ENCODE results near the gene ATP11A. TPM values are rescaled to one million over a fixed set of nuclear protein-coding genes. Genes with fewer than 3 reads are reported as not detected.

The ATP11A gene
- total and polyA plus RNA-seq, 2 donors (not counting 3 experiments of a cell fraction or from before 2014, with no cell fraction given) = 16.5 to 88.1 TPM

DNA sequence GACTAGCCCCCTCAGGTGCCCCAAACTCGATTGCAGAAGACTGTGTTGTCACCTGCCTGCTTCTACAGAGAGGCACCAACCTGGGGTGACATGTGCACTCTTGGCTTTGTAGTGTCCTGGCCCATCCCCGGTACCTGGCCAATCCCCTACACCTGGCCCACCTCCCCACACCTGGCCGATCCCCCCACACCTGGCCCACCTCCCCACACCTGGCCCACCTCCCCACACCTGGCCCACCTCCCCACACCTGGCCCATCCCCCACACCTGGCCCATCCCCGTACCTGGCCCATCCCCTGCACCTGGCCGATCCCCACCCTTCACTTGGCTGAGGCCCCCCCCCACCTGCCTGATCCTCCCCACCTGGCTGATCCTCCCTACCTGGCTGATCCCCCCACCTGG is 25.4 kb downstream of the ATP11A start:
- TF ChIP-seq EZH2 (IDR thresholded peaks at IDR 0.05; ENCODE audit: borderline replicate concordance, low read depth, low read length, severe bottlenecking) (no peak), MYC (IDR thresholded peaks at IDR 0.05; ENCODE audit: low read depth, low read length) (no peak), FOS (IDR thresholded peaks at IDR 0.05; ENCODE audit: borderline replicate concordance, insufficient read depth, low read length) (no peak), POLR2AphosphoS5 (IDR thresholded peaks at IDR 0.05; ENCODE audit: insufficient read depth, low read depth, low read length) (no peak), JUN (IDR thresholded peaks at IDR 0.05; ENCODE audit: borderline replicate concordance, insufficient read depth, insufficient read length, low read depth) (no peak), GATA2 (IDR thresholded peaks at IDR 0.05; ENCODE audit: insufficient read depth, insufficient read length, low read depth, low read length) (no peak), POLR2A (IDR thresholded peaks at IDR 0.05; ENCODE audit: low read depth, low read length) (no peak)
- TF ChIP-seq, protein P1, sequence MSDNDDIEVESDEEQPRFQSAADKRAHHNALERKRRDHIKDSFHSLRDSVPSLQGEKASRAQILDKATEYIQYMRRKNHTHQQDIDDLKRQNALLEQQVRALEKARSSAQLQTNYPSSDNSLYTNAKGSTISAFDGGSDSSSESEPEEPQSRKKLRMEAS (IDR thresholded peaks at IDR 0.05; ENCODE audit: insufficient read depth, insufficient read length) = no peak
- TF ChIP-seq, protein P2, sequence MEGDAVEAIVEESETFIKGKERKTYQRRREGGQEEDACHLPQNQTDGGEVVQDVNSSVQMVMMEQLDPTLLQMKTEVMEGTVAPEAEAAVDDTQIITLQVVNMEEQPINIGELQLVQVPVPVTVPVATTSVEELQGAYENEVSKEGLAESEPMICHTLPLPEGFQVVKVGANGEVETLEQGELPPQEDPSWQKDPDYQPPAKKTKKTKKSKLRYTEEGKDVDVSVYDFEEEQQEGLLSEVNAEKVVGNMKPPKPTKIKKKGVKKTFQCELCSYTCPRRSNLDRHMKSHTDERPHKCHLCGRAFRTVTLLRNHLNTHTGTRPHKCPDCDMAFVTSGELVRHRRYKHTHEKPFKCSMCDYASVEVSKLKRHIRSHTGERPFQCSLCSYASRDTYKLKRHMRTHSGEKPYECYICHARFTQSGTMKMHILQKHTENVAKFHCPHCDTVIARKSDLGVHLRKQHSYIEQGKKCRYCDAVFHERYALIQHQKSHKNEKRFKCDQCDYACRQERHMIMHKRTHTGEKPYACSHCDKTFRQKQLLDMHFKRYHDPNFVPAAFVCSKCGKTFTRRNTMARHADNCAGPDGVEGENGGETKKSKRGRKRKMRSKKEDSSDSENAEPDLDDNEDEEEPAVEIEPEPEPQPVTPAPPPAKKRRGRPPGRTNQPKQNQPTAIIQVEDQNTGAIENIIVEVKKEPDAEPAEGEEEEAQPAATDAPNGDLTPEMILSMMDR (IDR thresholded peaks at IDR 0.05; ENCODE audit: extremely low read depth in 1 of 2, insufficient read depth in 1 of 2, low read depth in 1 of 2, low read length in 2 of 2) = no peak
- Histone ChIP-seq H3K9me1 (replicated peaks; ENCODE audit: control insufficient read depth, extremely low read depth, insufficient read depth, low read length) (no peaks in the 10 kb centered on the region), H3K4me3 (replicated peaks in 1 of 3; ENCODE audit: insufficient read depth in 1 of 3, low read depth in 1 of 3, low read length in 3 of 3) (no peak overlapping the region), H3K4me2 (ENCODE audit: insufficient read depth, low read length) (no peak overlapping the region), H4K20me1 (replicated peaks; ENCODE audit: control insufficient read depth, extremely low read depth, insufficient read depth, low read length) (no peaks in the 10 kb centered on the region), H3K27me3 (ENCODE audit: control insufficient read depth in 2 of 2, insufficient read depth in 2 of 2, low read length in 2 of 2) (no peaks in the 10 kb centered on the region), H3K79me2 (ENCODE audit: control insufficient read depth, insufficient read depth, low read length) (peaks cover 21% of the 10 kb centered on the region), H2AFZ (ENCODE audit: low read depth, low read length) (no peak overlapping the region), H3K9me3 (replicated peaks; ENCODE audit: control insufficient read depth, insufficient read depth, low read length) (no peaks in the 10 kb centered on the region), H3K4me1 (ENCODE audit: control insufficient read depth, extremely low read depth, insufficient read depth, low read length) (peaks cover 25% of the 10 kb centered on the region), H3K36me3 (ENCODE audit: control insufficient read depth in 2 of 2, extremely low read depth in 1 of 2, insufficient read depth in 2 of 2, low read length in 2 of 2) (no peaks in the 10 kb centered on the region), H3K27ac (ENCODE audit: insufficient read depth, low read depth, low read length) (no peak overlapping the region), H3K9ac (replicated peaks; ENCODE audit: extremely low read depth, insufficient read depth, low read length) (no peak overlapping the region)
- CTCF ChIA-PET = interaction anchor here (1.0 to 1.1 kb wide), 2 partner anchors 20 to 158 kb away, joined by 3 to 4 read pairs; no protein-coding TSS in a partner anchor
- dilution Hi-C loops (cut with MboI; ENCODE audit: extremely low pct_ligation_motif_present, low sequenced_read_pairs) = no loop called here
- POLR2A ChIA-PET = no interaction called here
- FAIRE-seq (no peak), DNase-seq (ENCODE audit: low read depth, low spot score) (no peak)
- BruUV-seq (replicated peaks) = no TSS peak
- intact Hi-C loops (cut with micrococcal nuclease) = no loop called here

Measured in endothelial cell of umbilical vein (primary cell).